ENCODE measurements around the gene ETNPPL.

- TF ChIP-seq POLR2AphosphoS5 (IDR thresholded peaks at IDR 0.05; ENCODE audit: low read depth, low read length) (no peak), TAF1 (IDR thresholded peaks at IDR 0.05; ENCODE audit: borderline replicate concordance, insufficient read depth, low read length) (no peak), REST (IDR thresholded peaks at IDR 0.05; ENCODE audit: insufficient read depth in 1 of 2, low read depth in 2 of 2, low read length in 2 of 2) (no peak), SIN3A (IDR thresholded peaks at IDR 0.05; ENCODE audit: borderline replicate concordance, insufficient read depth, low read length) (no peak)
Measured at GRCh38 chr4:108754327-108754726, 8.5 kb downstream of the ETNPPL start.

Data from PFSK-1 (cell line).